GM08714 (cell line): ENCODE data around the gene EML4.
"Not testable (repeated sequence)": the region's sequence is repeated elsewhere in the genome, so short reads cannot be mapped to it uniquely, and the experiment has no call there.

Source experiments
- H3K4me3 ChIP-seq: fragments of 200-500 bp; sonication (Bioruptor generic); 2 replicates; pipeline ENCODE4 v1.5.1; 2014; ENCODE audit warnings: mild to moderate bottlenecking, low read length, inconsistent platforms
- ZNF274 ChIP-seq: IDR thresholded peaks from 2 replicates; pipeline ENCODE4 v1.6.1; 2012; ENCODE audit warnings: mild to moderate bottlenecking, low read depth, low read length

The EML4 gene

DNA sequence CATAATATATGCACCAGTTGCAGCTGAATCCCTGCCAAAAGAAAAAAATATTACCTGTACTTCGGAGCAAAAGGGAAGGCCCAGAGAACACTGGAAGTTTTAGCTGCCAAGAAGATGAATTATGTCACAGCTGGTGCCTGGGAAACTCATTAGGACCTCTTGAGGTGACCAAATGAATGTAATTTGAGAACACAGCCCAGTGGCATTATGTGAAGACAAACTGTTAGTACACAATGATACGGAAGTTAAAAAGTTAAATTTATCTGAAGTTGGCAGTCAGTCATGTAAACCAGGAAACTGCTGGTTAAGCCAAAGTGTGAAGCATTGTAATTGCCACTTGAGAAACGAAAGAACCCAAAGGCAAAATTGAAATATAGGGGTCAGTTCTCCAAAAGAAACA is 80.7 kb downstream of the EML4 start:
- no peak for TF ChIP-seq ZNF274
- H3K4me3 ChIP-seq: no peak overlapping the region

DNA sequence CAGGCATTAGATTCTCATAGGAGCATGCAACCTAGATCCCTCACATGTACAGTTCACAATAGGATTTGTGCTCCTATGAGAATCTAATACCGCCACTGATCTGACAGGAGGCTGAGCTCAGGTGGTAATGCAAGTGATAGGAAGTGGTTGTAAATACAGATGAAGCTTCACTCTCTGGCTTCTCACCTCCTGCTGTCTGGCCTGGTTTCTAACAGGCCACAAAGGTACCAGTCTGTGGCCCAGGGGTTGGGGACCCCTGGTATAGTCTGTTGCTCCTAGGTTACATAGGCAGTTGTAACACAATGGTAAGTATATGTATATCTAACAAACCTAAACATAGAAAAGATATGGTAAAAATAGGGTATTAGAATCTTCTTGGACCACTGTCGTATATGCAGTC is 81.8 kb downstream of the EML4 start:
- no peak for TF ChIP-seq ZNF274
- no peak overlapping the region for H3K4me3 ChIP-seq

DNA sequence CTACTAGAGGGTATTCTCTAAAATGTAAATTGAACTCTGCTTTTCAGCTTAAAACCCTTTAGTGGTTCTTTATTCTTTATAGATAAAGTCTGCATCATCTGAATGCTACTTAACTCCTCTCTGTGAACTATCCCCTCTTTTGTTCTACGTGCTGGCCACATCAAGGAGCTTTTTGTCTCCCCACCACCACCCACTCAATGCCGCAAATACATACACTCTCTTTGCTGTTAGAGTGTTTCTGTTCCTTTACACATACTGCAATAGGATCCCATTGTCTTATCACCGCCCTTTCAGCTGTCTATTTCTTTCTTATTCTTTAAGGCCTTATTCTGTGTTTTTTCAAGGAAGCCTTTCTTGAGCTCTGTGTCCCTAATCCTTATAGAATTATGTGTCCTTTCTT is 83.3 kb downstream of the EML4 start:
- TF ChIP-seq ZNF274: no peak
- no peak overlapping the region for H3K4me3 ChIP-seq

DNA sequence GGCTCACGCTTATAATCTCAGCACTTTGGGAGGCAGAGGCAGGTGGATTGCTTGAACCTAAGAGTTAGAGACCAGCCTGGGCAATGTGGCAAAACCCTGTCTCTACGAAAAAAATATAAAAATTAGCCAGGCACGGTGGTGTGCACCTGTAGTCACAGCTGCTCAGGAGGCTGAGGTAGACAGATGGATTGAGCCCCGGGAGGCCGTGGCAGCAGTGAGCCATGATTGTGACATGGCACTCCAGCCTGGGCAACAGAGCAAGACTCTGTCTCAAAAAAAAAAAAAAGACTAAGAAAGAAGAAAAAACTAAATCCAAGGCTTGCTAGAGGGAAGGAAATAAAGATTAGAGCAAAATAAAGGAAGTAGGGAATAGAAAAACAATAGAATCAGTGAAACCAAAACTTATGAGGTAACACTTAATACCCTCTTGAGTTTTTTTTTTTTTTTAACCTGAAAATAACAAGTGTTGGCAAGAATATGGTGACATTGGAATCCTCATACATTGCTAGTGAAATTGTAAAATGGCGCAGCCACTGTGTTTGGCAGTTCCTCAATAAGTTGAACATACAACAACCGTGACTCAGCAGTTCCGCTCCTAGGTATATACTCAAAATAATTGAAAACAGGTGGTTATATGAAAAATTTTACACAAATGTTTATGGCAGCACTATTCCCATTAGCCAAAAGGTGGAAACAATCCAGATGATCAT is 85.2 kb downstream of the EML4 start:
- H3K4me3 ChIP-seq: no peak overlapping the region
- no peak for TF ChIP-seq ZNF274

DNA sequence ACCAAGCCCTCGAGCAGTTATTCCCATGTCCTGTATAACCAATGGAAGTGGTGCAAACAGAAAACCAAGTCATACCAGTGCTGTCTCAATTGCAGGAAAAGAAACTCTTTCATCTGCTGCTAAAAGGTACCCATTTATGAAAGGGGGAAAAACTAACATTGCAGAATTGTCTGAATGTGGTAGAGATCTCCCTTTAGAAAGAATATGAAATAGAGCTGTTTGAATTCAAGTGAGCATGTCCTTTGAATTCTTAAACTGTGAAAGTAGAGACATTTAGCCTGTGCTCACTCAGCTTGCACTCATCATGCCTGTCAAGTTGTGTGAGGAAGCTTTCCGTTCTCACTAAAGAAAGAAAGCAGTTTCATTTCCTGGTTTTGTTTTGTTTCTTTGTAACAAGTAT is 87.4 kb downstream of the EML4 start:
- no peak for TF ChIP-seq ZNF274

DNA sequence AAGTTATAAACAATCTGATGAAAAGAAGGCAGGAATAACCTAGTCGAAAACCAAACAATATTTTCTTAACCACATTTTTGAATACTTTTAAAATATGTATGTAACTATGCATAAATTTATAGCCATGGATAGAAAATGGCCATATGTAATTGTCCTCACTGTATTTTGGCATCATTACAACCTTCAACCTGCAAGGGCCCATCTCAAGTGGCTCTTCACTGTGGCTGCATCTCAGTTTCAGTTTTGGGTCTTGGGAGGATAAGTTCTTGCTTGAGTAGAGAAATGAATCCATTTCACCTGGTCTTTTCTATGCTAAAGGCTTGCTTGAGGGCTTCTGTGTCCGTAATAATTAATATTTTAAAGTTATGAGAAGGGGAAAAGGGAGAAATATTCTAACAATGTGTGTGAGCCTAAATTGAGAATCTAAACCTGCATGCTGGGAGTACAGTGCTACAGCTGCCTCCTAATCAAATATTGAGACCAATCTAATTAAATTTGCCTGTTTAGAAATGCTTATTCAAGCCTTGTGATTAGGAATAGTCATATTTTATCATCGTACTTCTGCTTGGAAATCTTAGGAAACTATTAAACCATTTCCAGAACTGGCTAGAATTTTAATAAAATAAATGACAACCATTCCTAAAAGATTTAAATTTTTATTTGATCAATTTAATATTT is 92.5 kb downstream of the EML4 start:
- no peak for TF ChIP-seq ZNF274
- H3K4me3 ChIP-seq: no peak overlapping the region

More for the DNA sequence above, 87.4 kb downstream of the EML4 start:
- H3K4me3 ChIP-seq: no peak overlapping the region

DNA sequence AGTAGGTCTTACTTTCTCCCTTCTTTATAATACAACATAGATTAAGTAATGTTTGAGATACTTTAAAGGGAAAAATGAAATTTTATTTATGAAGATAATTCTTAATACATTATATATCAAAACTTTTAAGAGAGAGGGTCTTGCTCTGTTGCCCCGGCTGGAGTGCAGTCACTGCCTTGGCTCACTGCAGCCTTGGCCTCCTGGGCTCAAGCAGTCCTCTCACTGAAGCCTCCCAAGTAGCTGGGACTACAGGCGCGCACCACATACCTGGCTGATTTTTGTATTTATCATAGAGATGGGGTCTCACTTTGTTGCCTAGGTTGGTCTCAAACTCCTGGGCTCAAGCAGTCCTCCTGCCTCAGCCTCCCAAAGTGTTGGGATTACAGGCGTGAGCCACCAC is 97.1 kb downstream of the EML4 start:
- no peak overlapping the region for H3K4me3 ChIP-seq
- TF ChIP-seq ZNF274: no peak

DNA sequence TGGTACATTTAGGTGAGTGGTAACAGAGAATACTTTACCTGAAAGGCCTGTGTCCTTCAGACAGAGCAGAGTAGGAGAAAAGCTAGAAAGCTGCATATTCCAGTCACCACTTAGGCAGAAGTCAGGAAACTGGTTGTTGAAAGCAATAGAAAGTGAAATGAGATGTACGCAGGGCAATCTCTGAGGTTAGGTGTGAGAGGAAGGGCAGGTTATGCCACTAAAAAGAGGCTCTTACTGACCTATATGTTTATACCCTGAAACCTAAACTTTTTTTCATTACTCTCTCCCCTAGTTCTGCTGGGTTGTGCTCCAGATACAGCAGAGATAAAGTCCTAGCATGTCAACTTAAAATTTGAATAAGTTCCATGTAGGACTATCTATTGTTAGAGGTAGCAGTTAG is 98.4 kb downstream of the EML4 start:
- no peak for TF ChIP-seq ZNF274
- H3K4me3 ChIP-seq: no peak overlapping the region

DNA sequence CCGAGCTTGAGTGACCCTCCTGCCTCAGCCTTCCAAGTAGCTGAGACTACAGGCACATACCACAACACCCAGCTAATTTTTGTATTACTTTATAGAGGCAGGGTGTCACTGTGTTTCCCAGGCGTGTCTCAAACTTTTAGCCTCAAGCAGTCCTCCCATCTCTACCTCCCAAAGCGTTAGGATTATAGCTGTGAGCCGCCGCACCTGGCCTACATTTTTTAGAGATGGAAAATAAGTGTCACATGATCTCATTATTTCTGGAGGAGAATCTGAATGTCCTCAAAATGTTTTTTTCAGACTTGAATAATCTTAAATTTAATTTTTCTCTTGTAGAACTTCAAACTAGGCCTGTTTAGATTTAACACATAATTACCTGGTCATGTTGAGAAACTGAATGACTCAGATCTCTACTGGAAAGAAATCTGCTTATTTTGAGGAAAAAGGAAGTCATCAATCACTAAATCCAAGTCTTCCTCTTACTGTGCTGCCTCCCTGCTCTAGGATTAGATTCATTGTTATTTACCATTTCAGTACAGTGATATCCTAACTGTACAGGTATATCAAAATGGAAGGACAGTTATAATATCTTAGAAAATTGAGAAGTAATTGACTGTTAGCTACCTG is 99.5 kb downstream of the EML4 start:
- TF ChIP-seq ZNF274: no peak
- H3K4me3 ChIP-seq: no peak overlapping the region

DNA sequence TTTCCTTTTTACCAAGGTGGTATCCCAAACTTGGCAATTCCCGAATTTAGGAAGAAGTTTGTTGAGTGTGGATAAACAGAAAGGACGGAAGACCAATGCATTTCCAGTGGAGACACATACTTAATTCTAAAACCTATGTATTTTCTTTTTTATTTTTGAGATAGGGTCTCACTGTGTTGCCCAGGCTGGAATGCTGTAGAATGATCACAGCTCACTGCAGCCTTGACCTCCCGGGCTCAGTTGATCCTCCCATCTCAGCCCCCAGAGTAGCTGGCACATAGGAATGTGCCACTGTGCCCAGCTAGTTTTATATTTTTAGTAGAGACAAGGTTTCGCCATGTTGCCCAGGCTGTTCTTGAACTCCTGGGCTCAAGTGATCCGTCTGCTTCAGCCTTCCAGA is 101.6 kb downstream of the EML4 start:
- H3K4me3 ChIP-seq: no peak overlapping the region
- TF ChIP-seq ZNF274: no peak

DNA sequence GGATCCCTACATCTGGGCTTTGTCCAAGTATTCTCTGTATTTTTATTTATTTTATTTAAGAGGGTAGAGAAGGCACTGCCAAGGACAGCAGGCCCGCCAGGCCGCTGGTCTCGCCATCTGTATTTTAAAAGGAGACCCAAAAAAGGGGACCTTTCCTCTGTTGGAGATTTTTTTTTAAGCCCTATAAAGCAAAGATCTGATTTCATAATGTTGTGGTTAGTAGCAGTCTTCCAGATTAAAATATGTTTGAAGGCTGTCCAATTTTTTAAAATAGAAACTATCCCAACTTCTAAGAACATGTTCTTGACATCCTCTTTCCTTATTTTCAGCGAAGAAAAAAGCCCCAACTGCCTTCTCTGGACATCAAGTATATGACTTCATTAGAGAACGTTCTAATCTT is 102.1 kb downstream of the EML4 start:
- not testable (repeated sequence) for H3K4me3 ChIP-seq

DNA sequence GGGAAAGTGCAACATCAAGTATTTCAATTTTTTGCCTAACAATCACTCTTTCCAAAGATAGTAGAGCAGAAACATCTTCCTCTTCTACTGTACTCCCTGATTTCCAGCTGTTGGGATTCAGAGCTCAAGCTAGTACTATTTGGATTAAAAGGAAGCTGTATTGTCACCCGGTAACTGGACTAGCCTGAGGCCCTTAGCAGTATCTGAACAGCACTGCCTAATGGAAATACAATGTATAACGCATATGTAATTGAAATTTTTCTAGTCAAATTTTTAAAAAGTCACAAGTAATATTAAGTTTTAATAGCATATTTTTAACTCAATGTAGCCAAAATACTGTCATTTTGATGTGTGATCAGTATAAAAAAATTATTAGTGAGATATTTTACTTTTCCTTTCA is 105.7 kb downstream of the EML4 start:
- no peak for TF ChIP-seq ZNF274

DNA sequence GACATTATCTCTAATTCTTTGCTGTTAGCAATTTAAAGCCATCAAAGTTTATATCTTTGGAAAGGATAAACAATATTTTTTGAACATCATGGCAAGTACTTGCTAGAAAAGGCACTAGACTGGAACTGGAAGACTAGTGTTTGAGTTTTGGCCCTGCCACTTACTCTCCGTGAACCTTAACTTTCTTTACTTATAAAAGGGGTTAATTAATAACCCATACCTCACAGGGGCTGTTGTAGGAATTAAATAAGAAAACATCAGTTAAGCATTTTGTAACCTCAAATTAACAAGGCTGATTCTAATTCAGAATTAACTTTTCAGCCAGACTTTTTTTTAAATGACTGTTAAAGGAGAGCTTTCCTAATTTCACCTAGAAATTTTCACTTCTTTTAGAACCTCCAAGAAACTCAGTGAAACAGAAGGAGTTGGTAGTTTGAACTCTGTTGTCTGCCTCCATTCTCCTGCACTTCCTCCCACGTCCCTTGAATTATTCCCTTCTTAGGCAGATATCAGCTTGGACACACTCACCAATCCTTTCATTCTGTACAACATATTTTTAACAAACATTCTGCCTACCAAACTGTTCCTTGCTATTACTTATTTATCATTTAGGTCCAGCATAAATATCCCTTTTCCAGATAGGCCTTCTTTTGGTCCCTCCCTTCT is 112.4 kb downstream of the EML4 start:
- no peak for TF ChIP-seq ZNF274
- H3K4me3 ChIP-seq: no peak overlapping the region

More for the DNA sequence above, 105.7 kb downstream of the EML4 start:
- no peak overlapping the region for H3K4me3 ChIP-seq

DNA sequence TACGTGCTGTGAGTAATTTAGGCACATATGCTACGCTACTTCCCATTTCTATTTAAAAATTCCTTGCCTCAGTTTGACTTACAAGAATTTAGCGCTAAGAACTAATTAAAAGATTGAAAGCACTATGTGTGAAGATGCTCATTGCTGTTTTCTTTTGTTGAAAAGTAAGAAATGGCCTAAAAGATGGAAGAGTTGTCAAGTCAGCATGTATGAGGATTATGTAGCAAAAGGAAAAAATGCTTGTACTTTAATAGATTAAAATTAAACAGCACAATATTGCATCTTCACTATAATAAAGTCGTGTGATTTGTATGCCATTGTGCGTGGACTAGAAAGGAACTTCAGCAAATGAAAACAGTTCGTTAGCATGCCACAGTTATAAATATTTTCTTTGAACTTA is 114.9 kb downstream of the EML4 start:
- no peak overlapping the region for H3K4me3 ChIP-seq
- no peak for TF ChIP-seq ZNF274
